ENCODE data around the gene CTNNA3. TPM values are rescaled to one million over a fixed set of nuclear protein-coding genes. Genes with fewer than 3 reads are reported as not detected.

Gene CTNNA3
- total and polyA plus RNA-seq, 2 donors from 2014 or later: 0.45 to 0.72 TPM

DNA sequence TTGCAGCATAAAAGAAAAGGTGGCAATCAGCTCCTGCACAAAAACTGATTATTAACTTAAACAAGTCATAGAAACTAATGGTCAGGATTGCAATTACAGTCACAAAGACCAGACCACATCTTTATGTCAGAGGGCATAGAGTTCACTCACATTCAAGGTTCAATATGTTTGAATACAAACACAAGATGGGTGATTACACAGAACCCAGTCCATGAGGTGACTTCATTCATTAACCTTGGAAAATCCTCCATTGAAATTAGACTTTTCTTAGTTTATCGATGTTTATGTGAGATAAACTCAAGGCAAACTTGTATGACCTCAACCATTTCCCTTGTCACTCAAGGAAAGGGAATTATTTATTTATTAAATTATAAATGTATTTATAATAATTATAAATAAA, 1158.8 kb downstream of the CTNNA3 start:
- FAIRE-seq (no peak), DNase-seq (no peak)
- H3K36me3 ChIP-seq (ENCODE audit: control insufficient read depth in 2 of 3, insufficient read depth in 3 of 3, low read length in 3 of 3): no peaks in the 10 kb centered on the region
- no peaks in the 10 kb centered on the region for H3K27me3 ChIP-seq (ENCODE audit: control insufficient read depth, insufficient read depth, low read length)
- no peaks in the 10 kb centered on the region for H3K9me3 ChIP-seq (ENCODE audit: control insufficient read depth in 2 of 3, insufficient read depth in 1 of 3, low read length in 3 of 3)
- no peak overlapping the region for H3K4me3 ChIP-seq (ENCODE audit: low read length in 3 of 3)
- H3K4me1 ChIP-seq (ENCODE audit: control insufficient read depth in 2 of 3, insufficient read depth in 2 of 3, low read depth in 1 of 3, low read length in 3 of 3): no peaks in the 10 kb centered on the region
- H3K9ac ChIP-seq (ENCODE audit: low read length in 3 of 3): no peak overlapping the region
- intact Hi-C loops (cut with DNase I): no loop called here
- no peak overlapping the region for H3K27ac ChIP-seq (ENCODE audit: low read depth in 2 of 2, low read length in 2 of 2)
- TF ChIP-seq, protein P1, sequence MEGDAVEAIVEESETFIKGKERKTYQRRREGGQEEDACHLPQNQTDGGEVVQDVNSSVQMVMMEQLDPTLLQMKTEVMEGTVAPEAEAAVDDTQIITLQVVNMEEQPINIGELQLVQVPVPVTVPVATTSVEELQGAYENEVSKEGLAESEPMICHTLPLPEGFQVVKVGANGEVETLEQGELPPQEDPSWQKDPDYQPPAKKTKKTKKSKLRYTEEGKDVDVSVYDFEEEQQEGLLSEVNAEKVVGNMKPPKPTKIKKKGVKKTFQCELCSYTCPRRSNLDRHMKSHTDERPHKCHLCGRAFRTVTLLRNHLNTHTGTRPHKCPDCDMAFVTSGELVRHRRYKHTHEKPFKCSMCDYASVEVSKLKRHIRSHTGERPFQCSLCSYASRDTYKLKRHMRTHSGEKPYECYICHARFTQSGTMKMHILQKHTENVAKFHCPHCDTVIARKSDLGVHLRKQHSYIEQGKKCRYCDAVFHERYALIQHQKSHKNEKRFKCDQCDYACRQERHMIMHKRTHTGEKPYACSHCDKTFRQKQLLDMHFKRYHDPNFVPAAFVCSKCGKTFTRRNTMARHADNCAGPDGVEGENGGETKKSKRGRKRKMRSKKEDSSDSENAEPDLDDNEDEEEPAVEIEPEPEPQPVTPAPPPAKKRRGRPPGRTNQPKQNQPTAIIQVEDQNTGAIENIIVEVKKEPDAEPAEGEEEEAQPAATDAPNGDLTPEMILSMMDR (IDR thresholded peaks at IDR 0.05; ENCODE audit: borderline replicate concordance, extremely low read depth, insufficient read depth): no peak

DNA sequence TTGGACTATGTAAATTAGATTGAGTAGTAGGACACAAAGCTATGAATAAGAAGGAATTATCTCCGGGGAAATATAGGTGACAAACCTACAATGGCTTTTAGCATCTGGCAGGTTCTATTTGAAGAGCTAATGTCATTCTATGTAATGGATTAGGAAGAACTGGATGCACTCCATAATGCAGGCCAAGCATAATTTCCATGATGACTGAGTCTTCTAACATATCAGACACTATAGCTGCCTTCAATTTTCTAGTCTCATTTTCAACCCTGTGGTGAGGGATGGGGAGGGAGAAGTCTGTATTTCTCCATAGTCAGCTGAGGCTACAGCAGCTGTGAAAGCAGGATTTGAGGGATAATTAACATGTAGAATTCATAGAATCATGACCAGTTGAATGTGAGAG, 1160.6 kb downstream of the CTNNA3 start:
- Histone ChIP-seq H3K4me3 (ENCODE audit: low read length in 3 of 3) (no peak overlapping the region), H3K9ac (ENCODE audit: low read length in 3 of 3) (no peak overlapping the region), H3K27ac (ENCODE audit: low read depth in 2 of 2, low read length in 2 of 2) (no peak overlapping the region), H3K36me3 (ENCODE audit: control insufficient read depth in 2 of 3, insufficient read depth in 3 of 3, low read length in 3 of 3) (no peaks in the 10 kb centered on the region), H3K4me1 (ENCODE audit: control insufficient read depth in 2 of 3, insufficient read depth in 2 of 3, low read depth in 1 of 3, low read length in 3 of 3) (no peaks in the 10 kb centered on the region), H3K9me3 (ENCODE audit: control insufficient read depth in 2 of 3, insufficient read depth in 1 of 3, low read length in 3 of 3) (no peaks in the 10 kb centered on the region), H3K27me3 (ENCODE audit: control insufficient read depth, insufficient read depth, low read length) (no peaks in the 10 kb centered on the region)
- intact Hi-C loops (cut with DNase I): no loop called here
- TF ChIP-seq, protein P1 (IDR thresholded peaks at IDR 0.05; ENCODE audit: borderline replicate concordance, extremely low read depth, insufficient read depth): no peak
- FAIRE-seq (no peak), DNase-seq (no peak)

DNA sequence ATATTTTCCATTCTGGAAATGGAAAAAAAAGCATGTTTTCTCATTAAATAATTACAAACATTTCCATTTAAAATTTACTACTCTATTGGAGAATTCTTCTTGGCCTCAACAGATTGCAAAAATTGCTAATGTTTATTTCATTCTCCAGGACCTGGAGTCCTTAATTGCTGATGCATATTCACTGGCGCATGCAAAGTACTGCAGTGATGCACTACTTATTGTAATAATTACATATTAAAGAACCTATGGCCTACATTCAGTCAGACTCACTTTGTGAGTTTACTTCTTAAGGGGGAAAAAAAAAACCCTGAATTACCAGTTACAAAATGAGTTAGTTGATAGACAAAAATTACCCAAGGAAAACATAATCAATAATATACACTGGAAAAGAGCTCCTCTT, 1161.1 kb downstream of the CTNNA3 start:
- TF ChIP-seq, protein P1 (IDR thresholded peaks at IDR 0.05; ENCODE audit: borderline replicate concordance, extremely low read depth, insufficient read depth): no peak
- no peak overlapping the region for H3K27ac ChIP-seq (ENCODE audit: low read depth in 2 of 2, low read length in 2 of 2)
- H3K9me3 ChIP-seq (ENCODE audit: control insufficient read depth in 2 of 3, insufficient read depth in 1 of 3, low read length in 3 of 3): no peaks in the 10 kb centered on the region
- no peak overlapping the region for H3K9ac ChIP-seq (ENCODE audit: low read length in 3 of 3)
- no peak for FAIRE-seq
- intact Hi-C loops (cut with DNase I): no loop called here
- H3K4me3 ChIP-seq (ENCODE audit: low read length in 3 of 3): no peak overlapping the region
- H3K36me3 ChIP-seq (ENCODE audit: control insufficient read depth in 2 of 3, insufficient read depth in 3 of 3, low read length in 3 of 3): no peaks in the 10 kb centered on the region
- H3K27me3 ChIP-seq (ENCODE audit: control insufficient read depth, insufficient read depth, low read length): no peaks in the 10 kb centered on the region
- DNase-seq: no peak
- H3K4me1 ChIP-seq (ENCODE audit: control insufficient read depth in 2 of 3, insufficient read depth in 2 of 3, low read depth in 1 of 3, low read length in 3 of 3): no peaks in the 10 kb centered on the region

DNA sequence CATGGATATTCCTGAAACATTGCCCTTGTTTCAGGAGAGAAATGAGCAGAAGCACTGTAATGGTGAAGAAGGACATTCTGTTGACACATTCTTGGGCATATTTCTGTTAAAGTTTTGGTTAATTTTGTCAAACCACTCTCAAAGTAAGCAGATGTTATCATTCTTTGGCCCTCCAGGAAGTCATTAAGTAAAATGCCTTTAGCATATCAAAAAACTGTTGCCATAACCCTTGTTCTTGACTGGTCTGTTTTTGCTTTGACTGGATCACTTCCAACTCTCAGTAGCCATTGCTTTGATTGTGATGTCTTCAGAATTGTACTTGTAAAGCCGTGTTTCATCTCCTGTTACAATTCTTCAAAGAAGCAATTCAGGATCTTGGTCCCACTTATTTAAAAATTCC, 1174.5 kb downstream of the CTNNA3 start:
- Histone ChIP-seq H3K9me3 (ENCODE audit: control insufficient read depth in 2 of 3, insufficient read depth in 1 of 3, low read length in 3 of 3) (no peaks in the 10 kb centered on the region), H3K36me3 (ENCODE audit: control insufficient read depth in 2 of 3, insufficient read depth in 3 of 3, low read length in 3 of 3) (no peaks in the 10 kb centered on the region), H3K4me3 (ENCODE audit: low read length in 3 of 3) (no peak overlapping the region), H3K9ac (ENCODE audit: low read length in 3 of 3) (no peak overlapping the region), H3K27ac (ENCODE audit: low read depth in 2 of 2, low read length in 2 of 2) (no peak overlapping the region), H3K27me3 (ENCODE audit: control insufficient read depth, insufficient read depth, low read length) (no peaks in the 10 kb centered on the region), H3K4me1 (ENCODE audit: control insufficient read depth in 2 of 3, insufficient read depth in 2 of 3, low read depth in 1 of 3, low read length in 3 of 3) (no peaks in the 10 kb centered on the region)
- intact Hi-C loops (cut with DNase I): no loop called here
- DNase-seq (peak in 2 of 5 donors; percentile 11 to 49), FAIRE-seq (no peak)
- TF ChIP-seq, protein P1 (IDR thresholded peaks at IDR 0.05; ENCODE audit: borderline replicate concordance, extremely low read depth, insufficient read depth): no peak

Data from kidney (tissue), 14 donors.